Suprapubic skin (tissue), 4 donors: Measurements from ENCODE around the gene COL4A1. TPM values are rescaled to one million over a fixed set of nuclear protein-coding genes. Genes with fewer than 3 reads are reported as not detected.

Experiments used
- DNase-seq, 2 donors: peaks; one replicate each; pipeline ENCODE4 v3.0.0-alpha.2; 2019; ENCODE audit warnings: low spot score in 2 of 2
- H3K27ac ChIP-seq: fragments of 200-600 bp; sonication (generic); one replicate; pipeline ENCODE4 v1.5.1; 2019
- H3K27me3 ChIP-seq: fragments of 200-600 bp; sonication (generic); one replicate; pipeline ENCODE4 v1.5.1; 2019
- H3K36me3 ChIP-seq: fragments of 200-600 bp; sonication (generic); one replicate; pipeline ENCODE4 v1.5.1; 2019
- H3K4me1 ChIP-seq: fragments of 200-600 bp; sonication (generic); one replicate; pipeline ENCODE4 v1.5.1; 2019
- H3K4me3 ChIP-seq: fragments of 200-600 bp; sonication (generic); one replicate; pipeline ENCODE4 v1.5.1; 2019; ENCODE audit warnings: mild to moderate bottlenecking
- H3K9me3 ChIP-seq: fragments of 200-600 bp; sonication (generic); one replicate; pipeline ENCODE4 v1.5.1; 2019
- EP300 ChIP-seq: sonication (generic); formaldehyde crosslinking; IDR thresholded peaks from one replicate; pipeline ENCODE4 v1.6.1; 2017; ENCODE audit warnings: antibody characterized with exemption
- POLR2A ChIP-seq, 2 donors: fragments of 450-650 bp; IDR thresholded peaks; one replicate each; pipeline ENCODE4 v1.6.1; 2017; ENCODE audit warnings: antibody characterized with exemption in 2 of 2, mild to moderate bottlenecking in 2 of 2, moderate library complexity in 2 of 2
- POLR2AphosphoS5 ChIP-seq, 3 donors: sonication (generic); formaldehyde crosslinking; IDR thresholded peaks; one replicate each; pipeline ENCODE4 v1.6.1; 2017; ENCODE audit warnings: antibody characterized with exemption in 3 of 3
- WGBS: methylation state at CpG from one replicate; pipeline ENCODE4 v1.1.5; 2018; 5-methylcytosine and 5-hydroxymethylcytosine counted together
- total RNA-seq, 4 donors: library from RNA; depleted of rRNA; stranded (reverse); fragments of >200 nt; gene quantifications; one replicate each; pipeline ENCODE4 v1.1.0, GENCODE V29; 2016
- TF ChIP-seq, protein P1 (sequence below), 2 donors: fragments of 200-600 bp in 1 of 2; fragments of 450-650 bp in 1 of 2; sonication (generic) in 1 of 2; IDR thresholded peaks; one replicate each; pipeline ENCODE4 v1.5.1; 2016 to 2019; ENCODE audit warnings: antibody characterized with exemption in 2 of 2, mild to moderate bottlenecking in 1 of 2, moderate library complexity in 1 of 2

Gene COL4A1
- total RNA-seq, 4 donors from 2014 or later: 36.7 to 60.8 (median 43.6) TPM

DNA sequence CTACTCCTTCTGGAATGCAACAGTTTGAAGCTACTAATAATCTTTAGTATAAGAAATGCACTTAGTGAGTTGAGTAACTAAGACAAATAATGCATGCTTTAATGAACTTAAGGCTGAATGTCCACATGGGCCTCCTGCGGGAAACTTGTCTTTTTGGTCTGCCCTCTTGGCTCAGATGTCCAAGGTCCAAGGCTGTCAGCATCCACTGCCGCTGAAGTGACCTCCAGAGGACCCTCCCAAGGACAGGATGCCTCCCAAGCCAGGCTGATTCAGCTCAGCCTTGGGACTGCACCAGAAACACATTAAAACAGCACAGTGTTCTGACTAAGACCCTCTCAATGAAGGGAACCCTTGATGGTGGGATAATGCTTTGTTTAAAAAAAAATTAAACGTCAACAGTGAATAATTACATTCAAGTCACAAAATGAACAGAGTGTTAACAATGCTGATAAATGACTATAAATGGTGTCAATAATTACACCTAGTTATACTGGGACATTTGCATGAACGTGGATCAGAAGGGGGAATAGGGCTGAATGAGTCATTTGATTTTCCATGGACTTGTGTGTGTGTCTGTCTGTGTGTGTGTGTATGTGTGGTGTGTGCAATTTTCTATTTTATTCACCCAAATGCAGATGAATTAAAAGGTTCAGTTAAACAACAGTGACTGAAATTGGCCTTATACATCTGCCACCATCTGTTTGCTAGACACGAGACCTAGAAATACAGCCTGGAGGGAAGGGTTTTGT, 150.5 kb downstream of the COL4A1 start:
- no peak overlapping the region for H3K4me3 ChIP-seq
- H3K36me3 ChIP-seq: peaks cover 24% of the 10 kb centered on the region
- H3K4me1 ChIP-seq: no peaks in the 10 kb centered on the region
- H3K27me3 ChIP-seq: no peaks in the 10 kb centered on the region
- TF ChIP-seq, protein P1, sequence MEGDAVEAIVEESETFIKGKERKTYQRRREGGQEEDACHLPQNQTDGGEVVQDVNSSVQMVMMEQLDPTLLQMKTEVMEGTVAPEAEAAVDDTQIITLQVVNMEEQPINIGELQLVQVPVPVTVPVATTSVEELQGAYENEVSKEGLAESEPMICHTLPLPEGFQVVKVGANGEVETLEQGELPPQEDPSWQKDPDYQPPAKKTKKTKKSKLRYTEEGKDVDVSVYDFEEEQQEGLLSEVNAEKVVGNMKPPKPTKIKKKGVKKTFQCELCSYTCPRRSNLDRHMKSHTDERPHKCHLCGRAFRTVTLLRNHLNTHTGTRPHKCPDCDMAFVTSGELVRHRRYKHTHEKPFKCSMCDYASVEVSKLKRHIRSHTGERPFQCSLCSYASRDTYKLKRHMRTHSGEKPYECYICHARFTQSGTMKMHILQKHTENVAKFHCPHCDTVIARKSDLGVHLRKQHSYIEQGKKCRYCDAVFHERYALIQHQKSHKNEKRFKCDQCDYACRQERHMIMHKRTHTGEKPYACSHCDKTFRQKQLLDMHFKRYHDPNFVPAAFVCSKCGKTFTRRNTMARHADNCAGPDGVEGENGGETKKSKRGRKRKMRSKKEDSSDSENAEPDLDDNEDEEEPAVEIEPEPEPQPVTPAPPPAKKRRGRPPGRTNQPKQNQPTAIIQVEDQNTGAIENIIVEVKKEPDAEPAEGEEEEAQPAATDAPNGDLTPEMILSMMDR (IDR thresholded peaks at IDR 0.05): no peak
- TF ChIP-seq EP300 (no peak), POLR2A (IDR thresholded peaks at IDR 0.05) (no peak), POLR2AphosphoS5 (IDR thresholded peaks at IDR 0.05) (no peak)
- no peaks in the 10 kb centered on the region for H3K9me3 ChIP-seq
- no peak for DNase-seq
- H3K27ac ChIP-seq: no peak overlapping the region
- 83% methylated on average over 5 of the region's 5 CpGs for WGBS

DNA sequence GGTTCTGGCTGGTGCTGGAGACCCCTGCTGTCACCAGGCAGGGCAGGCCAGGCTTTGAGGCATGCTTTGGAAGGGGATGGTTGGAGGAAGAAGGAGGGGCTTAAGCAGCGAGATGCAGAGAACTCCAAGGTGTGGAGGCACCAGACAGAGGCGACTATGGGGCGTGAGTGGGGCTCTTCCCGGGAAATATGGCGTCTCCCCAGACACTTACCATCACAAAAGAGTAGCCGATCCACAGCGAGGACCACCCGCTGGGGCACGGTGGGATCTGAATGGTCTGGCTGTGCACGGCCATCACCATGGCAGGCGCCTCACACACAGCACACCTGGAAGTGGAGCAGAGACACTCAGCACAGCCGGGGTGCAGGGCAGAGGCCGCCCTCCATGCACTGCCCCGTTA, 151.9 kb downstream of the COL4A1 start:
- Histone ChIP-seq H3K27me3 (no peaks in the 10 kb centered on the region), H3K27ac (no peak overlapping the region), H3K4me1 (no peaks in the 10 kb centered on the region), H3K9me3 (no peaks in the 10 kb centered on the region), H3K36me3 (peaks cover 20% of the 10 kb centered on the region), H3K4me3 (no peak overlapping the region)
- 93% methylated on average over 14 of the region's 14 CpGs for WGBS
- no peak for DNase-seq
- TF ChIP-seq, protein P1 (IDR thresholded peaks at IDR 0.05): no peak
- TF ChIP-seq EP300 (no peak), POLR2AphosphoS5 (IDR thresholded peaks at IDR 0.05) (no peak), POLR2A (IDR thresholded peaks at IDR 0.05) (no peak)

DNA sequence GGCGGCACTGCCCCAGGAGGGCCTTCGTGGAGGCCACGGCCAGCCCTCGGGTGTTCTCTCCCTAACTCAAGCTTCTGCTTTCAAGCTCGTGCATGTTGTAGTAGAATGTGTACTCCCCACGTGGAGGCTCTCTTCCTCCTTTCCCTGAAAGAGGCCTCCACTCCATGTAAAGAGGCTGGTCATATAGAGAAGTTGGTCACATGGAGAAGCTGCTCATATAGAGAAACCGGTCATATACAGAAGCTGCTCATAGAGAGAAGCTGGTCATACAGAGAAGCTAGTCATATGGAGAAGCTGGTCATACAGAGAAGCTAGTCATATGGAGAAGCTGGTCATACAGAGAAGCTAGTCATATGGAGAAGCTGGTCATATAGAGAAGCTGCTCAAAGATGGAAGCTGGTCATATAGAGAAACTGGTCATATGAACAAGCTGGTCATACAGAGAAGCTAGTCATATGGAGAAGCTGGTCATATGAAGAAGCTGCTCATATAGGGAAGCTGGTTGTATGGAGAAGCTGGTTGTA, 152.5 kb downstream of the COL4A1 start:
- no peaks in the 10 kb centered on the region for H3K27me3 ChIP-seq
- peaks cover 16% of the 10 kb centered on the region for H3K36me3 ChIP-seq
- no peak overlapping the region for H3K27ac ChIP-seq
- TF ChIP-seq EP300 (no peak), POLR2A (IDR thresholded peaks at IDR 0.05) (no peak), POLR2AphosphoS5 (IDR thresholded peaks at IDR 0.05) (no peak)
- TF ChIP-seq, protein P1 (IDR thresholded peaks at IDR 0.05): no peak
- 85% methylated on average over 7 of the region's 7 CpGs for WGBS
- DNase-seq: no peak
- H3K9me3 ChIP-seq: no peaks in the 10 kb centered on the region
- no peak overlapping the region for H3K4me3 ChIP-seq
- no peaks in the 10 kb centered on the region for H3K4me1 ChIP-seq

DNA sequence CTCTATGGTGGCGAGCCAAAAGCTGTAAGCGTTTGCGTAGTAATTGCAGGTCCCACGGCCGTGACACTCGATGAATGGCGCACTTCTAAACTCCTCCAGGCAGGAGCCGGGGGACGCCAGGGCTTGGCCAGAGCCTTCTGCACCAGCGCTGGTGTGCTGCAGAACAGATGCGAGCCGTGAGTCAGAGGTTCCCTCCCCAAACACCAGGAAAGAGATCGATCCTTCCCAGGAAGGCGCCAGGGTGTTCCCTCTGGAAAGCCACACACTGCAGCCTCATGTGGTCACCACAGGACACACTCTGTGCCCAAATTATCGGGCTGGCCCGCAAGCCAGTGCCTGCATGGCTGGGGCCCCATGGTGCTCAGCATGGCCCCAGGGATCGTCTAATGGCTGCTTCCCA, 154.6 kb downstream of the COL4A1 start:
- Histone ChIP-seq H3K27ac (no peak overlapping the region), H3K36me3 (peaks cover 13% of the 10 kb centered on the region), H3K27me3 (no peaks in the 10 kb centered on the region), H3K9me3 (no peaks in the 10 kb centered on the region), H3K4me1 (no peaks in the 10 kb centered on the region), H3K4me3 (no peak overlapping the region)
- TF ChIP-seq EP300: no peak
- TF ChIP-seq POLR2AphosphoS5 (IDR thresholded peaks at IDR 0.05): no peak
- TF ChIP-seq POLR2A (IDR thresholded peaks at IDR 0.05): no peak
- TF ChIP-seq, protein P1 (IDR thresholded peaks at IDR 0.05): no peak
- no peak for DNase-seq
- 85% methylated on average over 17 of the region's 17 CpGs for WGBS

DNA sequence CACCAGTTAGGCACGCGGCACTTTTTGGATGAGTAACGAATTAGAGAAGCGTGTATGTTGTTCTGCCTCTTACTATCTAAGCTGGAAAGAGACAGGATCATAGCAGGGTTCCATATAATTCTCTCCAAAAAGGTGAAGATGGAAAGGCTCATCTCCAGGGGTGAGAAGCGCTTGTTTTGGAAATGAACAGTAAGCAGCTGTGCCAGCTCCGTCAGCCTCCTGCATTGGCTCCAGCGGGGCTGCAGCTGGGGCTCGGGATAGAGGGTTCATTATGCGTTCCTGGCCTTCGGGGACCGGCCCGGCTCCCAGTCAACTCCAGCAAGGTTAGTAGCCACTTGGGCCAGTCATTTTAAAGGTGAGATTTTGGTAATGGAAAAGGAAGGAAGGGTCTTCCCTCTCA, 155.5 kb downstream of the COL4A1 start:
- no peak for DNase-seq
- H3K27ac ChIP-seq: no peak overlapping the region
- no peaks in the 10 kb centered on the region for H3K27me3 ChIP-seq
- H3K36me3 ChIP-seq: peaks cover 13% of the 10 kb centered on the region
- no peaks in the 10 kb centered on the region for H3K4me1 ChIP-seq
- H3K4me3 ChIP-seq: no peak overlapping the region
- TF ChIP-seq POLR2AphosphoS5 (IDR thresholded peaks at IDR 0.05): no peak
- TF ChIP-seq, protein P1 (IDR thresholded peaks at IDR 0.05): no peak
- TF ChIP-seq EP300: no peak
- no peak for TF ChIP-seq POLR2A (IDR thresholded peaks at IDR 0.05)
- H3K9me3 ChIP-seq: no peaks in the 10 kb centered on the region
- WGBS: 91% methylated on average over 12 of the region's 12 CpGs
